NCI-H1092 (cell line): Measurements from ENCODE around the gene EXOC3.

Experiments used
- DNase-seq: peaks from one replicate; lab custom pipeline; 2025; lab: John Stamatoyannopoulos, UW

The EXOC3 gene

DNA sequence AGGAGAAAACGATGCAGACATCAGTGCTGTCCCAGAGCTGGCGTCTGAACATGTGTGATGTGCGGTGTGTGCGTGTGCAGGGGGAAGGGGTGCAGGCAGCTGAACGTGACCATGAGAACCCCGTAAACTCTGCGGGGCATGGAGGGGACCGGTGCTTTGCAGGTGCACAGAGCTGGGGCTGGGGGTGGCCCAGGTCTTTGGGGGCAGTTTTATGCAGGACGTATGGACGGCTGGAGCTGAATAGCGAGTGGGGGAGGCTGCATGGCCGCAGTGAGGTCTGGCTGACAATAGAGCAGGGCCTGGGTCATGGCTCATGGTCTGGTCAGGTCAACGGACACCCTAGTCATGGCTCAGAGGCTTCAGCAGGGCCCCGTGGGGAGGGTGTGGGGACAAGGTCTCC lies 3.3 kb upstream of the EXOC3 start:
- no peak for DNase-seq

DNA sequence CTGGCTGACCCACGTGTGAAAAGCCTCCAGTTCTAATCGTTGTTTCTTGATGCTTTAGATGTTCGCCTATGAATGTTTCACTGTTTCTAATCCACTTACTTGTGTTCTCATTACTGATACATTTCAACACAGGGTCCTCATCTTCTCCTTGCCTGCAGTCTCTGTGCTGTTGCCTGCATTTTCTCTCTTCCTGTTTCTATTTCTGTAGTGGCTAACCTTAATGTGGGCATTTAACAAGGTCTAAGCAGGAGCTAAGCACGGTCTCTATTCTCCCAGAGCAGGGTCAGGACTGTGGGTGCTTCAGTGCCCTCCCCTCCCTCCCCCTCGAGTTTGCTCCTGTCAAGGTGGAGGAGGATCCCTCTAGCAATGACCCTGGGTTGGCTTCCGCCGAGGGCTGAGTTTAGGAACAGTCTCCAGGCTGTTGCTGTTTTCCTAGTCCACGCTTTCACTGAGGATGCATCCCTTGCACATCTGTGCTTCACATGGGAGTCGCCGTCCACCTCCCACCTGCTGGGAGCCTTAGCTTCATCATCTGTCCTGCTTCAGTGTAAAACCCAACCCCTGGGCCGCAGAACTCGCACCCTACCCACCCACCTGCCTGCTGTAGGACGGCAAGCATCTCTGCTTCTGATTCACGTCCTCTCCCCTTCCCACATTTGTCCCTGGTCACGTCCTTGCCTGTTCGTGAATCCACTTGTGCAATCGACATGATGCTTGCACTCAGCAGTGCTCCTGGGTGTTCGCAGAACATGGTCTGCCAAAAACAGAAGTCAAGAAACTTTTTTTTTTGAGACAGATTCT lies 2.4 kb upstream of the EXOC3 start:
- no peak for DNase-seq

DNA sequence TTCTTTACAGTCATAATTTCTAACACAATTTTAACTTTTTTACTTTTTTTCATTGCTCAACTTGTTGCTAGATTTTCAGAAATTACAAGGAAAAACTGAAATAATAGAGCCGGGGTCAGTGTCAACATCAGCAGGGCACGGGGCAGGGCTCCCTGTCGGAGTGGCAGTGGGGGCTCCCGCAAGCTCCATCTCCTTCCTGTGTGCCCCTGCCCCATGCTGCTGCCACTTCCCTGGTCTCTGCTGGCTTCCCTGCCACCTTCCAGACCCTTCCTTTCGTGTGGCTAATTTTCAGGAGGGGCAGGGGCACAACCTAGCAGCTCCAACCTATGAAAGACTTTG lies 1.0 kb upstream of the EXOC3 start:
- DNase-seq = no peak

DNA sequence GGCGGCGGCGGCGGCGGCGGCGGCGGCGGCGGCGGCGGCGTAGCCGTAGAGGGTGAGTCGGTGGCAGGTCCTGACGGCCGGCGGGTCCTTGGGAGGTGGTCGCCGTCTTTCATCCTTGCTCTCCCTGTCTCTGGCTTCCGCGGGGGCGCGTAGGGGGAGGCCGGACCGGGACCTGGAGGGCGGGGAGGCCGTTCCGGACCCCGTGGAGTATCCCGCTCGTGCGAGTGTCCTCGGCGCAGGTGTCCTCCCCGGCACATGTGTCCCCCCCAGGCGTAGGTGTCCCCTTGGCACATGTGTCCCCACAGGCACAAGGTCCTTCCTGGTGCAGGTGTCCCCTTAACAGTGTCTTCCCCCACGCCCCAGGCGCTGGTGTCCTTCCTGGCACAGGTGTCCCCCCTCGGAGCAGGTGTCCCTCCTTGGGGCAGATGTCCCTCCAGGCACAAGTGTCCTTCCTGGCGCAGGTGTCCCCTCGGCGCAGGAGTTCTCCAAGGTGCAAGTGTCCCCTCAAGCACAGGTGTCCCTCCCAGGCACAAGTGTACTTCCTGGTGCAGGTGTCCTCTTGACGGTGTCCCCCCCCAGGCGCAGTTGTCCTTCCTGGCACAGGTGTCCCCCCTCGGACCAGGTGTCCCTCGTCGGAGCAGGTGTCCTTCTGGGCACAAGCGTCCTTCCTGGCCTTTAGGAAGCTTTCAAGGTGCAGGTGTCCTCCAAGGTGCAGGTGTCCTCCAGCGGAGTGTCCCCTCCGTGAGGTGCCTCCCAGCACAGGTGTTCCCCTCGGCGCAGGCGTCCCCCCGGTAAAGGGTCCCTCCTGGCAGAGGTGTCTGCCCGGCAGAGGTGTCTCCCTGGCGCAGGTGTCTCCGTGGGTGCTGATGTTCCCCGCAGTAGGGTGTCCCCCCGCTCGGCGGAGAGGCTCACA lies 519 bp downstream of the EXOC3 start:
- no peak for DNase-seq

DNA sequence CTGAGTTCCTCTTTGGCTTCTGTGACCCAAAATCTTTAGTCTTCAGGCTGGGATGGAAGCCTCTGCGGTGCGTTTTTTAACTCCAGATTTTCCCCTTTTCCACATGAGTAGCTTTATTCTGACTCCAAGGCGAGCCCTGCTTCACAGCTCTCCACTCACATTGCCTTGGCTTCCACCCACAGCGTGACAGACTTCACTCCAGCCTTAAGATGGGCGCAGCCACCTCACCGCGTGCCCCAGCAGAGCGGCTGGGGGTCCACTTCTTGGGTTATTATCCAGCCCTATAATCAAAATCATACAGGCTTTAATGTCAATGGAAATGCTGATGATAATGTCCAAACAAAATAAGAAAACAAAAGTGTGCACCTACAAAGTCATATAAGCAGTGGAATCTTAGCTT lies 1.2 kb downstream of the EXOC3 start:
- no peak for DNase-seq

DNA sequence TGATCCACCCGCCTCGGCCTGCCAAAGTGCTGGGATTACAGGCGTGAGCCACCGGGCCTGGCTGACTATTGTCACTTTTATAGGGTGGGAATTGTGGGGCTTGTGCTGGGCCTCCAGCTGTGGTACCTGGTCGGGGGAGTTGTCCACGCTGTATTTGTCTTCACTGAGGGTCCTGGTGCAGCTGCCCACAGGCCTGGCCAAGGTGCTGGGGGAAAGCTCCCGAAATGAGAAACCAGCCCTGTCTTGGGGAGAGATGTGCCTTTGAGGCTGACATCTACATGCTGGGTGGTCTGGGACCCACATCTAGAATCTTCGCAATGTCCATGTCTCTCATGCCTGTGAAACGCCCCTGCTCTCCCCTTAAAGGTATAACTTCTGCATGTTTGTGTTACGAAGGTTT lies 2.6 kb downstream of the EXOC3 start:
- DNase-seq = no peak

DNA sequence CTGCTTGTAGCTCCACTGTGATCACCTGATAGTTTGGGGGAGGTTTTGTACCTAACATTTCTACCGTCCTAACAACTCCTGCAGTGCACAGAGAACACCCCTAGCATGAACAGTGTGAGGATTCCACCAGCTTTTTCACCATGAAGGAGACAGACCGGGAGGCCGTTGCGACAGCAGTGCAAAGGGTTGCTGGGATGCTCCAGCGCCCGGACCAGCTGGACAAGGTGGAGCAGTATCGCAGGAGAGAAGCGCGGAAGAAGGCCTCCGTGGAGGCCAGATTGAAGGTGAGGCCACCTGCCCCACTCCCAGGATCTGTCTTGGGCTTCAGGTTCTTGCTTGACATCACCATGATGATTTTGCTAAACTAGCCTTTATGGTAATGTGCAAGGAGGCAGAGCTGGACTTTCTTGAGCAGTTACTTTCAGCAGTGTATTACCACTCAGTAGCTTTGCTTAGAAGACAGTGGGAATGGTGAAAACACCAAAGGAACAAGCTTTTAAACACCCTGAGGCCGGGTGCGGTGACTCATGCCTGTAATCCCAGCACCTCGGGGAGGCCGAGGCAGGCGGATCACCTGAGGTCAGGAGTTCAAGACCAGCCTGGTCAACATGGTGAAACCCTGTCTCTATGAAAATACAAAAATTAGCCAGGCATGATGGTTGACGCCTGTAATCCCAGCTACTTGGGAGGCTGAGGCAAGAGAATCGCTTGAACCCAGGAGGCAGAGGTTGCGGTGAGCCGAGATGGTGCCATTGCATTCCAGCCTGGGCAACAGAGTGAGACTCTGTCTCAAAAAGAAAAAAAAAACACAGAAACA lies 3.3 kb downstream of the EXOC3 start:
- DNase-seq = no peak

DNA sequence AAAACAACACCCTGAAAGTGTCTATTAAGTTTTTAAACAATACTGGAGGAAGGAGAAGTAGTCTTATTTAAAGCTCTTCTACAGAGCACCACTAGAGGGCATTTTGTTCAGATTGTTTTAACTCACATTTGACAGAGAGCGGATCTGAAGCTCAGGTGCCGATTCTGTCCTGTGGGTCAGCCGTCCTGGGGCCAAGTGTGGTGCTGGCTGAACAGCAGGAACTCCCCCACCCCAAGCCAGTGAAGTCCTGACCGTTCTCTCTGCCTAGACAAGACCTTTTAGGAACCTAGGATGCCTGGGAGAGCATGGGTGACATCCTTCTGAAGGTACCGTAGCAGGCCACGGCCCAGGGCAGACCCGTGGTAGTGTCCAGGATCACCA lies 3.9 kb downstream of the EXOC3 start:
- no peak for DNase-seq

DNA sequence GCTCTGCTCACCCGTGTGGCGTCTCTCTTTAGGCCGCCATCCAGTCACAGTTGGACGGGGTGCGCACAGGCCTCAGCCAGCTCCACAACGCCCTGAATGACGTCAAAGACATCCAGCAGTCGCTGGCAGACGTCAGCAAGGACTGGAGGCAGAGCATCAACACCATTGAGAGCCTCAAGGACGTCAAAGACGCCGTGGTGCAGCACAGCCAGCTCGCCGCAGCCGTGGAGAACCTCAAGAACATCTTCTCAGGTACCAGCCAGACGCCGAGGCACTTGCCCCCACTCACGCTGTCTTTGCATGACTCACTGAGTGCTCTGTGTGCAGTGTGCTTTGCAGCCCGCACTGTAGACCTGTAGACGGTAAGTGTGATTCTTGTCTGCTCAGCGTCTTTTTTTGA lies 4.5 kb downstream of the EXOC3 start:
- DNase-seq = no peak

DNA sequence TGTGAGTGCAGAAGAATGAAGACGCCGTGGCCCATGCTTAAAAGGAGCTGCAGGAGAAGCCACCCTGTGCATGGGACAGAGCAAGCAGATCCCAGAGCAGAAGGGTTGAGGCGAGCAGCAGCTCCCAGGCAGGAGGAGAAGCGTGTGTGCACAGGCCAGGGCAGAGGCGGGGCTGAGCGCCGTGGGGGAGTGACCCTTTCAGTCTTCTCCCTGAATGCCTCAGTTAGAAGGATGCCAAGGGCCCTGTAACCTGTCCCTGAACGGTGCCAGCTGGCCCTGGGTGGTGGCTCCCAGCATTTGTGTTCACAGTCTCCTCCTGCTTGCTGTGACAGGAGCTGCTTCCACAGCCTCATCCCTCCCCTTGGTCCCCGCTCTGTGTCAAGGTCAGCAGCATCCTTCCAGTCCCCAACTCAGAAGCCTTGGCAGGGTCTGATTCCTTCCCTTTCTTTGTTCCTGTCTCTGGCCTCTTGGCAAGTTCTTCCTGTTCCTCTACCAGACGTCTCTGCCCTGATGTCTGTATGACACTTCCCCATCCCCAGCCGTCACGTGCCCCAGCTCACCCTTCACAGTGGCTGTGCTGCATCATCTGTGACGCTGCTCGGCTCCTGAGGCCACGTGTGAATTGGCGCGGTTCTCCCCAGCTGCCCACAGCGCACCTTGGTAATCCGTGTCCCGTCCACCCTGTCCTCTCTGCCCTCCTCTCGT lies 5.2 kb downstream of the EXOC3 start:
- DNase-seq = no peak

DNA sequence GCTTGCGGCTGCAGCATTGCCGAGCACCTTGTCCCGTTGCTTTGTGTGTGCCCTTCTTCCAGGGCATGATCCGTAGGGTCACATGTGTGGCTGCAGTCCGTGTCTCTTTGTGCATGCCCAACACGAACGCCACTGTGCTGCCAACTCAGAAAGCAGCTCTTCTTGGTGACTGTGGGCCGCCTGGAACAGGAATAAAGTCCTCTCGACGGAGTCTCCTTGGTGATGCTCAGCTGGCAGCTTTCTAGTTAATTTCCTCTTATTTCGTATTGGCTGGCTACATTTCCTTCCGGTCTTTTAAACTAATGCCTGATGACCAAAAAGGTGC lies 5.8 kb downstream of the EXOC3 start:
- no peak for DNase-seq

DNA sequence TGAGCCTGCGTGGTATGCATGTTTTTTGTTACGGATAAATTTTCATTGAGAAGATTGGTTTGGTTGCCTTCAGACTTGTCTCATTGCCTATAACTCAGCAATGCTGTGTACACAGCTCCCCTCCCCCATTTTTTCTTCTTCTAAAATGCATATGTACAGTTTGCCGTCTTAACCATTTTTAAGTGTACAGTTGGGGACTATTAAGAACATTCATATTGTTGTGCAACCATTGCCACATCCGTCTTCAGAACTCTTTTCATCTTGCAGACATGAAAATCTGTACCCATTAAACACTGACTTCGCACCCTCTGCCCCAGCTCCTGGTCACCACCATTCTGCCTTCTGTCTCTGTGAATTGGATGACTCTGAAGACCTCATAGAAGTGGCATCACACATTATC lies 6.2 kb downstream of the EXOC3 start:
- no peak for DNase-seq

DNA sequence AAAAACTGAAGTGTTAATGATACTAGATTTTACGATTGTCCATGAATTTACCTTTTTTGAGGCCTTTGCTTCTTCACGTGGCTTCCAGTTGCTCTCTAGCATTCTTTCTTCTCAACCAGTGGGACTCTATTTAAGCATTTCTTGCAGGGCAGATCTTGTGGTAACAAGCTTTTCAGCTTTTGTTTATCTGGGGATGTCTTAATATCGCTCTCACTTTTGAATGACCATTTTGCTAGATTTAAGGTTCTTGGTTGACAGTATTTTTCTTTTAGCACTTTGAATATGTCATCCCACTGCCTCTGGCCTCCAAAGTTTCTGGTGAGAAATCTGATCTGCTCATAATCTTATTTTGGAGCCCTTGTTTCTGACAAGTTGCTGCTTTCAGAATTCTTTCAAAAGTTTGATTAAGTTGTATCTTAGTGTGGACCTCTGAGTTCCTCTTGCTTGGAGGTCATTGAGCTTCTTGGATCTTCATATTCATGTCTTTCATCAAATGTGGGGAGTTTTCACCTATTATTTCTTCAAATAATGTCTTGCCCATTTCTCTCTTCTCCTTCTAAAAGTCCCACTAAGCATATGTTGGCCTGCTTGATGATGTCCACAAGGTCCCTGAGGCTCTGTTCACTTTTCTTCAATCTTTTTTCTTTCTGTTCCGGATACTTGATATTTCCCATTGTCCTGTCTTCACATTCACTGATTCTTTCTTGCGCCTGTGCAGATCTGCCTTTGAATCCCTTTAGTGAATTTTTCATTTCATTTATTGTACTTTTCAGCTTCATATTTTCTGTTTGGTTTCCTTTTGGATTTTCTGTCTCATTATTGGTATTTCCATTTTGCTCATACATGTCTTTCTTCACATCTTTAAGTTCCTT lies 8.8 kb downstream of the EXOC3 start:
- DNase-seq = no peak

DNA sequence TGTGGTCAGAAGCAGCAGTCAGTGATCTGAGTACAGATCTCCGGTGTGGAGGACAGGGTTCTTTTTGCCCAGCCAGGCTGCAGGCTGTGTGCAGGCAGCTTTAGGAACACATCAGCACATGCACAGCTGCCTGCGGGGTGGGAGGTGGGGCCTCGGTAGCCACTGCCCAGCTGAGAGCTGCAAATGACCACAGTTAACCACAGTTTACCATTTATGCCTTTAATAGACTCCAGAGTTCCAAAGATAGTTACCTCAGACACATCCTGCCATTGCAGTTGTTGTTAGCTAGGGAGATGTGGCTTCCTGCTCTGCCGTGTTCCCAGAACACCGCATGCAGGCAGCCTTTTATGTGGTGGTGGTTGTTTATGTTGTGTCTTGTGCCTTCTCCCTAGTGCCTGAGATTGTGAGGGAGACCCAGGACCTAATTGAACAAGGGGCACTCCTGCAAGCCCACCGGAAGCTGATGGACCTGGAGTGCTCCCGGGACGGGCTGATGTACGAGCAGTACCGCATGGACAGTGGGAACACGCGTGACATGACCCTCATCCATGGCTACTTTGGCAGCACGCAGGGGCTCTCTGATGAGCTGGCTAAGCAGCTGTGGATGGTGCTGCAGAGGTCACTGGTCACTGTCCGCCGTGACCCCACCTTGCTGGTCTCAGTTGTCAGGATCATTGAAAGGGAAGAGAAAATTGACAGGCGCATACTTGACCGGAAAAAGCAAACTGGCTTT lies 10.2 kb downstream of the EXOC3 start:
- DNase-seq = no peak

DNA sequence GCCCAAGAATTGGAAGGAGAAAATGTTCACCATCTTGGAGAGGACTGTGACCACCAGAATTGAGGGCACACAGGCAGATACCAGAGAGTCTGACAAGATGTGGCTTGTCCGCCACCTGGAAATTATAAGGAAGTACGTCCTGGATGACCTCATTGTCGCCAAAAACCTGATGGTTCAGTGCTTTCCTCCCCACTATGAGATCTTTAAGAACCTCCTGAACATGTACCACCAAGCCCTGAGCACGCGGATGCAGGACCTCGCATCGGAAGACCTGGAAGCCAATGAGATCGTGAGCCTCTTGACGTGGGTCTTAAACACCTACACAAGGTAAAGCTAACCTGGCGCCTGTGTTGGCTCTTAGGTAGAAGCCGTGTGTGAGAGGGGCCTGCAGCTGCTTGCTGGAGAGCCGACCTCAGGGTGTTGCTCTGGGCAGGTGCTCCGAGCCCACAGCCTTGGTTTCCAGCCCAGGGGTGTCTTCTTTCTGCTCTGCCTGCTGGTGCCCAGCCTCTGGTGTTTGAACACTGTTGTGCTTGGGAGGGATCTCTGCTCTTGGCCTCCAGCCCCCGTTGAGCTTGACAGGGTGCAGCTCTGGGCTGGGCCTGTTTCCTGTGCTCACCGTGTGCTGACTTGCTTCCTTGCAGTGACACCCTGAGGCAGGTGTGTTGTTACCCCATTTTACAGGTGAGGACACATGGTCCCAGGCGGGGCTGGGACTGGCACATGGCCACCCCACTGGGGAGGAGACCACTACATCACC lies 10.9 kb downstream of the EXOC3 start:
- no peak for DNase-seq

DNA sequence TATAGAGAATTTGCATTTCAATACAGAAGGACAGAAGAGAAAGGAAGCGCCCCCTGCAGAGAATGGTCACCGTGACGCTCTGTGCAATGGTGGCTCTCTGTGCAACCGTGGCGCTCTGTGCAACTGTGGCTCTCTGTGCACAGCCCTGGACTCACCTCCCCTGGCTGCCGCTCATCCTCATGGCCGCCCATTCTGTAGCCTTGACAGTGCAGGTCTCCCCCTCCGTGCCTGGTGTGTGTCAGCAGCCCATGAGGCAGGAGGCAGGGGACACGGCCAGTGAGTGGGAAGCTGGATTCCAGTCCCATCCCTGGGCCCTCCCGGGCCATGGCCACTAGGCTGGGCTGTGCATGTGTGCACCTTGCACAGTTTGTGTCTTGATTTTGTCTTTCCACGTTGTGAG lies 12.0 kb downstream of the EXOC3 start:
- DNase-seq = no peak

DNA sequence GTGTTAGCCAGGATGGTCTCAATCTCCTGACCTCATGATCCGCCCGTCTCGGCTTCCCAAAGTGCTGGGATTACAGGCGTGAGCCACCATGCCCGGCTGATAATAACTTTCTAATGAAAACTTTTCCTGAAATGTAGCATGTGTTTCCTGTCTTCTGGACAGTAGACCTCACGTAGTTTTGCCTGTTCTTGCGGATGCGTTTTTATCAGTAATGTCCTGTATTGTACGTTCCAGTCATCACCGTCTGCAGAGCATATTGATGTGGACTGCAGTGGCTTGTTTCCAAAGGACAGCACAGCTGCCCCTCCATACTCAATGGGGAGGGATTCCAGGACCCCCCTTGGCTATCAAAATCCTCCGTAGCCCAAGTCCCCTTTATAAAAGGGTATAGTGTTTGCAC lies 12.8 kb downstream of the EXOC3 start:
- DNase-seq = no peak

DNA sequence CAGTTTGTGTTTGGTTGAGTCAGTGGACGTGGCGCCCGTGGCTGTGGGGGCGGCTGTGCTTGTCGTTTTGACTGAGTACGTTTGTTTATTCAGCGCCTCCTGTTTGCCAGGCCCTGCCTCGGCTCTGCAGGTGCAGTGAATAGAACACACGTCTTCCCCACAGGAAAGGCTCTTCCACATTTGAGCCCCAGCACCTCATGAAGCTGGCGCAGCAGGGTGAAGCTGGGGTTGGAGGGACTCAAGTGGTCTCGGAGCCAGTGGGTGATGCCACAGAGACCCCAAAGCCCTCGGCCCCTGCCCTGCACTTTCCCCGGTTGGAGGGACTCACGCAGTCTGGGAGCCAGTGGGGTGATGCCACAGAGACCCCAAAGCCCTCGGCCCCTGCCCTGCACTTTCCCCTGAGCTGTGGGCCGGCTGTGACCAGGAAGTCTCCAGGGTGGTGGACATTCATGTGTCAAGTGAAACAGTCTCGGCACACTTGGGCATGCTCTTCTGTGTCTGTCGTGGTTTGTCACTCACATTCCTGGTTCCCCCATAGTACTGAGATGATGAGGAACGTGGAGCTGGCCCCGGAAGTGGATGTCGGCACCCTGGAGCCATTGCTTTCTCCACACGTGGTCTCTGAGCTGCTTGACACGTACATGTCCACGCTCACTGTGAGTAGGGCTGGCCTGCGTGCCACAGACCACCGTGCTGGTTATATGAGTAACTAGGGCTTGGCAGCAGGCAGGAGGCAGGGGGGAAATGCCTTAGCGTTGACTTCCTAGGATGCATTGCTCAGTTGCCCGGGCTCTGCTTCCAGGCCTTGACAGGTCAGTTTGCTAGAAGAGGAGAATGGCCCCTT lies 13.6 kb downstream of the EXOC3 start:
- no peak for DNase-seq
